ENCODE results near the gene PSMG3. TPM values are rescaled to one million over a fixed set of nuclear protein-coding genes. Genes with fewer than 3 reads are reported as not detected.

The PSMG3 gene
- total and polyA plus RNA-seq, 7 experiments from 2014 or later: 12.1 to 57.9 (median 23.4) TPM

GRCh38 chr7:1603346-1604225 is 33.8 kb upstream of the PSMG3 start:
- no peaks in the 10 kb centered on the region for H3K36me3 Mint-ChIP-seq
- ChIA-PET CTCF (interaction anchor here (0.7 kb wide), 1 partner anchor 970 kb away, joined by 3 read pairs; no protein-coding TSS in a partner anchor), POLR2A (no interaction called here)
- H3K27me3 Mint-ChIP-seq: peaks cover 0 to 25% (median 0%) of the 10 kb centered on the region in 5 donors
- DNase-seq (no peak), ATAC-seq (no peak)
- no peak overlapping the region for H3K27ac Mint-ChIP-seq
- no peaks in the 10 kb centered on the region for H3K36me3 ChIP-seq (ENCODE audit: control insufficient read depth in 2 of 3, insufficient read depth in 3 of 3, low read length in 3 of 3)
- H3K4me3 Mint-ChIP-seq: no peak overlapping the region
- H3K9me3 ChIP-seq (ENCODE audit: control insufficient read depth in 2 of 3, low read length in 3 of 3): no peaks in the 10 kb centered on the region
- no peak overlapping the region for H3K4me3 ChIP-seq (ENCODE audit: low read length)
- H3K27ac ChIP-seq (ENCODE audit: low read depth, low read length): no peak overlapping the region
- no peaks in the 10 kb centered on the region for H3K27me3 ChIP-seq (ENCODE audit: control insufficient read depth in 2 of 2, insufficient read depth in 2 of 2, low read length in 2 of 2)
- H3K4me1 ChIP-seq (ENCODE audit: control insufficient read depth in 2 of 2, insufficient read depth in 2 of 2, low read length in 2 of 2): no peaks in the 10 kb centered on the region
- H3K4me1 Mint-ChIP-seq: peaks cover 0 to 4% (median 0%) of the 10 kb centered on the region in 7 donors
- H3K9me3 Mint-ChIP-seq: peaks cover 0 to 1% (median 0%) of the 10 kb centered on the region in 11 donors
- intact Hi-C loops (cut with micrococcal nuclease): no loop called here

DNA sequence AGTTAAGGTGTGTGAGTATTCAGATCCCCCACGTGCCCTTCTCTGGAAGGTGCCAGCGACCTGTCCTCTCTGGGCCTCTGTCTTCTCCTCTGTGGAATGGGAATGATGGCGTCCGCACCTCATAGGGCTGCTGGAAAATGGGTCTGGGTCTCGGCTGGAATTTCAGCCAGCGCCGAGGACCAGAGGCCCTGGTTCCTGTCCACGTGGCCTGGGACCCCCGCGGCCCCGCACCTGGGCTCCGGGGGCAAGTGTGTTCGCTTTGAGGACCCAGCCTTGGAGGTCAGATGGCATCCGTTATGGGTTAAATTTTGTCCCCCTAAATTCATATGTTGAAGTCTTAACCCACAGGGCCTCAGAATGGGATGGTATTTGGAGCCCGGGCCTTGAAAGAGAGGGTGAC is 32.6 kb upstream of the PSMG3 start:
- Histone ChIP-seq H3K4me3 (ENCODE audit: low read length) (no peak overlapping the region), H3K9me3 (ENCODE audit: control insufficient read depth in 2 of 3, low read length in 3 of 3) (no peaks in the 10 kb centered on the region), H3K27me3 (ENCODE audit: control insufficient read depth in 2 of 2, insufficient read depth in 2 of 2, low read length in 2 of 2) (no peaks in the 10 kb centered on the region), H3K27ac (ENCODE audit: low read depth, low read length) (no peak overlapping the region), H3K4me1 (ENCODE audit: control insufficient read depth in 2 of 2, insufficient read depth in 2 of 2, low read length in 2 of 2) (no peaks in the 10 kb centered on the region), H3K36me3 (ENCODE audit: control insufficient read depth in 2 of 3, insufficient read depth in 3 of 3, low read length in 3 of 3) (no peaks in the 10 kb centered on the region)
- DNase-seq (no peak), ATAC-seq (no peak)
- no peak overlapping the region for H3K4me3 Mint-ChIP-seq
- no peak overlapping the region for H3K27ac Mint-ChIP-seq
- peaks cover 0 to 2% (median 0%) of the 10 kb centered on the region in 7 donors for H3K4me1 Mint-ChIP-seq
- POLR2A ChIA-PET: no interaction called here
- CTCF ChIA-PET: no interaction called here
- H3K27me3 Mint-ChIP-seq: peaks cover 0 to 26% (median 0%) of the 10 kb centered on the region in 5 donors
- H3K9me3 Mint-ChIP-seq: peaks cover 0 to 4% (median 0%) of the 10 kb centered on the region in 11 donors
- H3K36me3 Mint-ChIP-seq: no peaks in the 10 kb centered on the region
- intact Hi-C loops (cut with micrococcal nuclease): no loop called here

- Histone ChIP-seq H3K4me1 (ENCODE audit: control insufficient read depth in 2 of 2, insufficient read depth in 2 of 2, low read length in 2 of 2) (no peaks in the 10 kb centered on the region), H3K4me3 (ENCODE audit: low read length) (no peak overlapping the region), H3K27ac (ENCODE audit: low read depth, low read length) (no peak overlapping the region), H3K9me3 (ENCODE audit: control insufficient read depth in 2 of 3, low read length in 3 of 3) (no peaks in the 10 kb centered on the region), H3K27me3 (ENCODE audit: control insufficient read depth in 2 of 2, insufficient read depth in 2 of 2, low read length in 2 of 2) (no peaks in the 10 kb centered on the region), H3K36me3 (ENCODE audit: control insufficient read depth in 2 of 3, insufficient read depth in 3 of 3, low read length in 3 of 3) (no peaks in the 10 kb centered on the region)
- Mint-ChIP-seq H3K4me1 (peaks cover 0 to 2% (median 0%) of the 10 kb centered on the region in 7 donors), H3K27ac (no peak overlapping the region), H3K4me3 (no peak overlapping the region), H3K36me3 (no peaks in the 10 kb centered on the region), H3K9me3 (peaks cover 0 to 4% (median 0%) of the 10 kb centered on the region in 11 donors), H3K27me3 (peaks cover 0 to 22% (median 4%) of the 10 kb centered on the region in 5 donors)
- ChIA-PET POLR2A (no interaction called here), CTCF (no interaction called here)
- no peak for ATAC-seq
- no peak for DNase-seq
- intact Hi-C loops (cut with micrococcal nuclease): no loop called here
Measured at GRCh38 chr7:1601956-1602355, 32.1 kb upstream of the PSMG3 start.

GRCh38 chr7:1599640-1600395 is 30.0 kb upstream of the PSMG3 start:
- ATAC-seq: no peak
- no peak overlapping the region for H3K27ac Mint-ChIP-seq
- H3K36me3 Mint-ChIP-seq: peaks cover 0 to 3% (median 0%) of the 10 kb centered on the region in 5 donors
- H3K27me3 ChIP-seq (ENCODE audit: control insufficient read depth in 2 of 2, insufficient read depth in 2 of 2, low read length in 2 of 2): no peaks in the 10 kb centered on the region
- H3K9me3 Mint-ChIP-seq: peaks cover 0 to 6% (median 0%) of the 10 kb centered on the region in 11 donors
- H3K36me3 ChIP-seq (ENCODE audit: control insufficient read depth in 2 of 3, insufficient read depth in 3 of 3, low read length in 3 of 3): no peaks in the 10 kb centered on the region
- no peaks in the 10 kb centered on the region for H3K9me3 ChIP-seq (ENCODE audit: control insufficient read depth in 2 of 3, low read length in 3 of 3)
- no peak overlapping the region for H3K4me3 ChIP-seq (ENCODE audit: low read length)
- POLR2A ChIA-PET: no interaction called here
- no peaks in the 10 kb centered on the region for H3K4me1 Mint-ChIP-seq
- intact Hi-C loops (cut with micrococcal nuclease): no loop called here
- H3K4me1 ChIP-seq (ENCODE audit: control insufficient read depth in 2 of 2, insufficient read depth in 2 of 2, low read length in 2 of 2): no peaks in the 10 kb centered on the region
- no peak for DNase-seq
- H3K27ac ChIP-seq (ENCODE audit: low read depth, low read length): no peak overlapping the region
- H3K27me3 Mint-ChIP-seq: peaks cover 0 to 23% (median 5%) of the 10 kb centered on the region in 5 donors
- no peak overlapping the region for H3K4me3 Mint-ChIP-seq
- CTCF ChIA-PET: no interaction called here

- no peak for DNase-seq
- POLR2A ChIA-PET: no interaction called here
- CTCF ChIA-PET: interaction anchor here (0.6 kb wide), 1 partner anchor 86 kb away, joined by 3 read pairs; no protein-coding TSS in a partner anchor
- no peak for ATAC-seq
- H3K4me1 Mint-ChIP-seq: peaks cover 0 to under 1% (median 0%) of the 10 kb centered on the region in 7 donors
- intact Hi-C loops (cut with micrococcal nuclease): no loop called here
- no peak overlapping the region for H3K4me3 Mint-ChIP-seq
- H3K4me1 ChIP-seq (ENCODE audit: control insufficient read depth in 2 of 2, insufficient read depth in 2 of 2, low read length in 2 of 2): no peaks in the 10 kb centered on the region
- H3K4me3 ChIP-seq (ENCODE audit: low read length): no peak overlapping the region
- peaks cover 0 to 8% (median 0%) of the 10 kb centered on the region in 11 donors for H3K9me3 Mint-ChIP-seq
- H3K36me3 Mint-ChIP-seq: peaks cover 0 to 3% (median 0%) of the 10 kb centered on the region in 5 donors
- no peak overlapping the region for H3K27ac ChIP-seq (ENCODE audit: low read depth, low read length)
- H3K36me3 ChIP-seq (ENCODE audit: control insufficient read depth in 2 of 3, insufficient read depth in 3 of 3, low read length in 3 of 3): no peaks in the 10 kb centered on the region
- H3K9me3 ChIP-seq (ENCODE audit: control insufficient read depth in 2 of 3, low read length in 3 of 3): no peaks in the 10 kb centered on the region
- no peak overlapping the region for H3K27ac Mint-ChIP-seq
- H3K27me3 ChIP-seq (ENCODE audit: control insufficient read depth in 2 of 2, insufficient read depth in 2 of 2, low read length in 2 of 2): no peaks in the 10 kb centered on the region
- H3K27me3 Mint-ChIP-seq: peaks cover 0 to 25% (median 5%) of the 10 kb centered on the region in 5 donors
Measured at GRCh38 chr7:1598961-1599639, 29.3 kb upstream of the PSMG3 start.

GRCh38 chr7:1598286-1598685 is 28.5 kb upstream of the PSMG3 start:
- POLR2A ChIA-PET: no interaction called here
- ATAC-seq (no peak), DNase-seq (no peak)
- CTCF ChIA-PET: interaction anchor here (0.6 kb wide), 1 partner anchor 86 kb away, joined by 3 read pairs; no protein-coding TSS in a partner anchor
- no peak overlapping the region for H3K27ac ChIP-seq (ENCODE audit: low read depth, low read length)
- peaks cover 0 to 3% (median 0%) of the 10 kb centered on the region in 5 donors for H3K36me3 Mint-ChIP-seq
- H3K4me3 Mint-ChIP-seq: no peak overlapping the region
- no peaks in the 10 kb centered on the region for H3K27me3 ChIP-seq (ENCODE audit: control insufficient read depth in 2 of 2, insufficient read depth in 2 of 2, low read length in 2 of 2)
- H3K27ac Mint-ChIP-seq: peak overlapping the region in 1 of 9 donors; percentile 15
- intact Hi-C loops (cut with micrococcal nuclease): no loop called here
- no peak overlapping the region for H3K4me3 ChIP-seq (ENCODE audit: low read length)
- H3K27me3 Mint-ChIP-seq: peaks cover under 1 to 24% (median 5%) of the 10 kb centered on the region in 5 donors
- H3K36me3 ChIP-seq (ENCODE audit: control insufficient read depth in 2 of 3, insufficient read depth in 3 of 3, low read length in 3 of 3): no peaks in the 10 kb centered on the region
- H3K4me1 Mint-ChIP-seq: peaks cover 0 to 3% (median 0%) of the 10 kb centered on the region in 7 donors
- peaks cover 0 to under 1% of the 10 kb centered on the region in 2 donors for H3K4me1 ChIP-seq (ENCODE audit: control insufficient read depth in 2 of 2, insufficient read depth in 2 of 2, low read length in 2 of 2)
- peaks cover 0 to 8% (median 0%) of the 10 kb centered on the region in 11 donors for H3K9me3 Mint-ChIP-seq
- no peaks in the 10 kb centered on the region for H3K9me3 ChIP-seq (ENCODE audit: control insufficient read depth in 2 of 3, low read length in 3 of 3)
